SK-N-SH (cell line): ENCODE measurements around the gene DNAH1. TPM values are rescaled to one million over a fixed set of nuclear protein-coding genes. Genes with fewer than 3 reads are reported as not detected.
A peak's percentile ranks its signal among the peaks of the same experiment; 100 is the strongest.

Source experiments
- CTCF ChIA-PET: fragments of 300-600, 350-600 bp; formaldehyde crosslinking; extraction: SDS; loops from one replicate; lab custom pipeline; 2021; lab: Yijun Ruan, JAX
- POLR2A ChIA-PET: fragments of 350-600 bp; sonication (Branson Sonifier 250); formaldehyde crosslinking; extraction: SDS; loops from one replicate; lab custom pipeline; 2020; ENCODE audit warnings: antibody characterized with exemption, inconsistent platforms; lab: Yijun Ruan, JAX
- DNase-seq: peaks from one replicate; pipeline ENCODE4 v3.0.0; 2012
- H2AFZ ChIP-seq: fragments of 200-600 bp; sonication (generic); 2 replicates; pipeline ENCODE4 v1.8.1; 2016; ENCODE audit warnings: antibody characterized with exemption, mild to moderate bottlenecking, low read depth
- H3F3A ChIP-seq: fragments of 200-600 bp; sonication (generic); replicated peaks from 2 replicates; pipeline ENCODE3; 2016; ENCODE audit warnings: antibody characterized with exemption, mild to moderate bottlenecking; ENCODE audit not compliant: insufficient read depth
- H3K27ac ChIP-seq, 2 experiments: fragments of 200-500 bp in 1 of 2; fragments of 200-600 bp in 1 of 2; sonication (Bioruptor generic) in 1 of 2; sonication (generic), shearing (Covaris generic) in 1 of 2; 2 replicates each; pipeline versions ENCODE4 v1.5.1 to v1.6.1; 2014 to 2016; ENCODE audit warnings: low read depth in 2 of 2, inconsistent platforms in 1 of 2, low read length in 1 of 2, mild to moderate bottlenecking in 1 of 2, mixed read lengths in 1 of 2
- H3K27me3 ChIP-seq: fragments of 200-600 bp; sonication (generic), shearing (Covaris generic); 2 replicates; pipeline ENCODE4 v1.6.1; 2016; ENCODE audit warnings: mixed run types; ENCODE audit not compliant: insufficient read depth
- H3K36me3 ChIP-seq, 2 experiments: fragments of 200-500 bp in 1 of 2; fragments of 200-600 bp in 1 of 2; sonication (Bioruptor generic) in 1 of 2; sonication (generic) in 1 of 2; replicated peaks in 1 of 2; 2 replicates each; pipeline versions ENCODE3 to v1.5.1; 2014 to 2016; ENCODE audit warnings: low read length in 1 of 2, mild to moderate bottlenecking in 1 of 2; ENCODE audit not compliant: insufficient read depth in 2 of 2, control insufficient read depth in 1 of 2
- H3K4me1 ChIP-seq, 2 experiments: fragments of 200-500 bp in 1 of 2; fragments of 200-600 bp in 1 of 2; sonication (Bioruptor generic) in 1 of 2; sonication (generic), shearing (Covaris generic) in 1 of 2; 2 replicates each; pipeline versions ENCODE4 v1.5.1 to v1.6.1; 2014 to 2016; ENCODE audit warnings: low read depth in 1 of 2, low read length in 1 of 2, mixed run types in 1 of 2; ENCODE audit not compliant: insufficient read depth in 2 of 2, control insufficient read depth in 1 of 2
- H3K4me2 ChIP-seq: fragments of 200-600 bp; sonication (generic), shearing (Covaris generic); 2 replicates; pipeline ENCODE4 v1.6.1; 2017; ENCODE audit warnings: mixed run types
- H3K4me3 ChIP-seq, 2 experiments: fragments of 200-500 bp in 1 of 2; fragments of 200-600 bp in 1 of 2; sonication (Bioruptor generic) in 1 of 2; sonication (generic), shearing (Covaris generic) in 1 of 2; 2 replicates each; pipeline versions ENCODE4 v1.5.1 to v1.8.1; 2014 to 2016; ENCODE audit warnings: low read depth in 2 of 2, inconsistent platforms in 1 of 2, low read length in 1 of 2, mild to moderate bottlenecking in 1 of 2, mixed read lengths in 1 of 2, moderate library complexity in 1 of 2
- H3K79me2 ChIP-seq: fragments of 200-600 bp; sonication (generic); 2 replicates; pipeline ENCODE4 v1.8.1; 2017; ENCODE audit warnings: mild to moderate bottlenecking; ENCODE audit not compliant: insufficient read depth
- H3K9ac ChIP-seq: fragments of 200-600 bp; sonication (generic); 2 replicates; pipeline ENCODE4 v1.6.1; 2017; ENCODE audit warnings: mixed run types
- H3K9me2 ChIP-seq: fragments of 200-600 bp; sonication (generic); 2 replicates; pipeline ENCODE4 v1.6.1; 2017; ENCODE audit warnings: mixed run types
- H3K9me3 ChIP-seq: fragments of 200-600 bp; sonication (generic); 2 replicates; pipeline ENCODE4 v1.6.1; 2017; ENCODE audit warnings: mixed run types, mild to moderate bottlenecking, moderate library complexity
- H4K20me1 ChIP-seq: fragments of 200-600 bp; sonication (generic); 2 replicates; pipeline ENCODE4 v1.6.1; 2017; ENCODE audit warnings: mild to moderate bottlenecking, mixed run types; ENCODE audit not compliant: insufficient read depth
- CTCF ChIP-seq: fragments of 200-600 bp; sonication (generic); IDR thresholded peaks from 2 replicates; pipeline ENCODE4 v1.6.1; 2017; ENCODE audit warnings: antibody characterized with exemption, mild to moderate bottlenecking, moderate library complexity
- ELF1 ChIP-seq: IDR thresholded peaks from 2 replicates; pipeline ENCODE4 v1.4.0; 2012
- EP300 ChIP-seq, 2 experiments: IDR thresholded peaks; 2 replicates each; pipeline versions ENCODE4 v1.4.0 to v1.6.1; 2012; ENCODE audit warnings: borderline replicate concordance in 1 of 2, low read depth in 1 of 2, low read length in 1 of 2
- FOSL2 ChIP-seq: IDR thresholded peaks from 2 replicates; pipeline ENCODE4 v1.4.0; 2012; ENCODE audit warnings: low read depth, mild to moderate bottlenecking, moderate library complexity, borderline replicate concordance
- FOXJ3 ChIP-seq: sonication (generic); formaldehyde crosslinking; IDR thresholded peaks from 2 replicates; pipeline ENCODE4 v1.5.1; 2020; ENCODE audit warnings: mild to moderate bottlenecking, missing genetic modification reagents
- JUND ChIP-seq: IDR thresholded peaks from 2 replicates; pipeline ENCODE4 v1.4.0; 2012
- MEF2A ChIP-seq: IDR thresholded peaks from 2 replicates; pipeline ENCODE4 v1.4.0; 2012; ENCODE audit warnings: low read depth, borderline replicate concordance
- RCOR1 ChIP-seq: fragments of 150-350 bp; IDR thresholded peaks from 2 replicates; pipeline ENCODE4 v1.6.1; 2017; ENCODE audit warnings: antibody characterized with exemption, low read length
- SIN3A ChIP-seq: IDR thresholded peaks from 2 replicates; pipeline ENCODE4 v1.6.1; 2012; ENCODE audit warnings: low read depth, mild to moderate bottlenecking, low read length, moderate library complexity, borderline replicate concordance
- SMC3 ChIP-seq: IDR thresholded peaks from 2 replicates; pipeline ENCODE4 v1.6.1; 2012; ENCODE audit warnings: low read depth, low read length, improper control_type of control experiment
- TAF1 ChIP-seq: IDR thresholded peaks from 2 replicates; pipeline ENCODE4 v1.6.1; 2012; ENCODE audit warnings: low read depth, mild to moderate bottlenecking, low read length, moderate library complexity, borderline replicate concordance
- TCF12 ChIP-seq: IDR thresholded peaks from 2 replicates; pipeline ENCODE4 v1.4.0; 2012
- USF2 ChIP-seq: fragments of 150-350 bp; IDR thresholded peaks from 2 replicates; pipeline ENCODE4 v1.6.1; 2017; ENCODE audit warnings: antibody characterized with exemption, low read length, low read depth, borderline replicate concordance
- ZBTB33 ChIP-seq: IDR thresholded peaks from 2 replicates; pipeline ENCODE4 v1.4.0; 2012; ENCODE audit warnings: low read depth, borderline replicate concordance
- WGBS: methylation state at CpG from one replicate; pipeline ENCODE4 v1.1.6; 2017; ENCODE audit warnings: low lambda C conversion rate; 5-methylcytosine and 5-hydroxymethylcytosine counted together
- polyA plus RNA-seq, 3 experiments: library from polyadenylated mRNA; depleted of rRNA; stranded (reverse); fragments of >200 nt; gene quantifications; 2 replicates each; pipeline ENCODE4 v1.2.3, GENCODE V29; 2012

The DNAH1 gene
- polyA plus RNA-seq, 1 of the 3 experiments (the other 2 are of a cell fraction): 5.1 TPM

GRCh38 chr3:52289338-52289746, 26.8 kb upstream of the DNAH1 start:
- DNase-seq: no peak
- Histone ChIP-seq H3K27me3 (no peaks in the 10 kb centered on the region), H3K79me2 (peaks cover 27% of the 10 kb centered on the region; the same call in 1 of the 2 replicates), H4K20me1 (no peaks in the 10 kb centered on the region), H3K4me3 (no peak overlapping the region), H3K9me2 (no peaks in the 10 kb centered on the region), H3K9ac (no peak overlapping the region), H3F3A (peaks cover 10% of the 10 kb centered on the region), H2AFZ (no peak overlapping the region), H3K36me3 (peaks cover 0 to 16% of the 10 kb centered on the region in 2 experiments), H3K4me2 (peak overlapping the region; percentile 94; the same call in 1 of the 2 replicates), H3K9me3 (no peaks in the 10 kb centered on the region), H3K4me1 (peaks cover 0 to 22% of the 10 kb centered on the region in 2 experiments; a peak in 2 of 4 replicates), H3K27ac (no peak overlapping the region)
- CTCF ChIA-PET: interaction anchor here (1.1 to 16.0 kb wide), 8 partner anchors 8 to 57 kb away, joined by 3 to 504 read pairs (median 5); partner anchors contain the start of gene WDR82
- WGBS: 100% methylated on average over 1 of the region's 1 CpG
- TF ChIP-seq JUND: no peak
- TF ChIP-seq RCOR1: no peak
- no peak for TF ChIP-seq CTCF
- no peak for TF ChIP-seq FOXJ3 (CRISPR knock-in tag)
- no peak for TF ChIP-seq SIN3A
- TF ChIP-seq ELF1: no peak
- no peak for TF ChIP-seq FOSL2
- TF ChIP-seq ZBTB33: no peak
- no peak for TF ChIP-seq TAF1
- TF ChIP-seq TCF12: no peak
- TF ChIP-seq SMC3: no peak
- TF ChIP-seq MEF2A: no peak
- TF ChIP-seq EP300 (IDR thresholded peaks at IDR 0.05; ENCODE audit: borderline replicate concordance in 1 of 2, low read depth in 1 of 2, low read length in 1 of 2): no peak
- TF ChIP-seq USF2: no peak
- POLR2A ChIA-PET: interaction anchor here (0.7 to 3.0 kb wide), 5 partner anchors 8 to 47 kb away, joined by 3 to 27 read pairs (median 7); partner anchors contain the start of gene WDR82
